ENCODE results near the gene BTC.
A peak's percentile ranks its signal among the peaks of the same experiment; 100 is the strongest.
"Not testable (repeated sequence)": the region's sequence is repeated elsewhere in the genome, so short reads cannot be mapped to it uniquely, and the experiment has no call there.

The BTC gene, protein sequence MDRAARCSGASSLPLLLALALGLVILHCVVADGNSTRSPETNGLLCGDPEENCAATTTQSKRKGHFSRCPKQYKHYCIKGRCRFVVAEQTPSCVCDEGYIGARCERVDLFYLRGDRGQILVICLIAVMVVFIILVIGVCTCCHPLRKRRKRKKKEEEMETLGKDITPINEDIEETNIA

GRCh38 chr4:74794382-74795010, at the start of gene BTC:
Gene BTC, minus strand, starts transcription at chr4:74794523. Its CDS starts 198 bp downstream, at chr4:74794325.
- peak; percentile 37 for DNase-seq

DNA sequence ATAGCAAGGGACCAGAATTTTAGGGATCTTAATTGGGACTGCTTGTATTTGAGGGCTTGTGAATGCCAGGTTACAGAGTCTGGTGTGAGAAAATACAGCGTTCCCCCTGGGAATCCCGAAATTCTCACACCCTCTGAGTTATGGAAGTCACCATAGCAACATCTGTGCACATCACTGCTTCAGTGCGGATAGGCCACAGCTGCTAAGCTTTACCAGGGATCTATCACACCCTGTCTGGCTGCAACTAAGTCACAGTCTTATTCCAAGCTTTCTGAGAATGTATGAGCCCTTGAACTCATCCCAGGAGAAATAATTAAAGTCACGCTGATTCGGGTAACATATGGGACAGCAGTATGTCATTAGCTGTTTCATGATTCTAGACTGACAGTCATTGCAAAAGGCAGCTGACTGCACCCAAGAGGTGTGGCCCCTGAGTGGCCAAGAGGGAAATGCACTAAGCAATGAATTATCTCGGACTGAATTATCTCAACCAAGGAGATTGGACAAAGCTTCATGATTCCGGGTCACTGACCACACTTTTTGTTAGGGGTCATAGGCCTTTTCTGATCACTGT, 46.7 kb upstream of the BTC start:
- DNase-seq, result no peak

DNA sequence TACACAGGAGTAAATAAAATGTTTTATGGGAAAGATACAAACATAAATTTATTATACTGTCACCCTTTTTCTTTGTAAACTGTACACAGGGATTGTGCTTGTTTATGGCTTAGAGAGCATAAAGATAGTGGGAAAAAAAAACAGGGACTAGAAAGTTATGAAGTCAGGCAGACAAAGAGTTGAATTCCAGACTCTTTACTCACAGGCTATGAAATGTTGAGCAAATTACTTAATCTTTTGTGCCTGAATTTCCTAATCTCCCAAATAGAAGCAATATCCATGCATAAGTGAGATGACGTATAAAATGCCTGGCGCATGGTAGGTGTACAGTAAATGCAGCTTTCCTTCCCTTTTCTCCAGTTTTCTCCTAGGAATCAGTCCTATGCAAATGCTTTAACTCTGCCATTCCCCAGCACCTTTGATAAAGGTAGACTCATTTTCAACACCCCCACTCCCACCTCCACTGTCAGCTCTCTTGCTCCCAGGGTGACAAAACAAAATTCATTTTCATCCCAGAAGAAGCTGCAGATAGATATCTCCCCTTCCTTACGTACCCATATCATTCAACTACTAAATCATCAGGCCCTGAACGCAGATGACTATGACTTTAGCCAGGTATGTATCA, 44.5 kb upstream of the BTC start:
- DNase-seq, result no peak

GRCh38 chr4:74830928-74831327, 36.6 kb upstream of the BTC start:
- no peak for DNase-seq

DNA sequence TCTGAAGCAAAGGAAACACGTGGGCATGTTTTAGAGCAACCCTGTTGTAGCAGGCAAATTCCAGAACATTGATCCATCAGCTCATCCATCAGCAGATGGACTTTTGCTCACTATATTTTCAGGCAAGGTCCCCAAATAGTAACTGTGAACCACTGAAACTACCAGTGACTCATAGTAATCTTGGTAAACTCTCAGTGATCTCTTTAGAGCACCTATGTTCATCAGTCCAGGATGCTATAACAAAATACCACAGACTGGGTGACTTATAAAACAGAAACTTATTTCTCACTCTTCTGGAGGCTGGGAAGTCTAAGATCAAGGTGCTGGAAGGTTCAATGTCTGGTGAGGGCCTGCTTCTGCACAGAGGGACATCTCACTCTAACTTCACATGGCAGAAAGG, 28.9 kb upstream of the BTC start:
- DNase-seq, result no peak

- DNase-seq, result no peak
These were observed 28.3 kb upstream of the BTC start for GRCh38 chr4:74822603-74823002.

GRCh38 chr4:74821541-74821940, 27.2 kb upstream of the BTC start:
- DNase-seq, result no peak

GRCh38 chr4:74814052-74814451, 19.7 kb upstream of the BTC start:
- DNase-seq, result no peak

DNA sequence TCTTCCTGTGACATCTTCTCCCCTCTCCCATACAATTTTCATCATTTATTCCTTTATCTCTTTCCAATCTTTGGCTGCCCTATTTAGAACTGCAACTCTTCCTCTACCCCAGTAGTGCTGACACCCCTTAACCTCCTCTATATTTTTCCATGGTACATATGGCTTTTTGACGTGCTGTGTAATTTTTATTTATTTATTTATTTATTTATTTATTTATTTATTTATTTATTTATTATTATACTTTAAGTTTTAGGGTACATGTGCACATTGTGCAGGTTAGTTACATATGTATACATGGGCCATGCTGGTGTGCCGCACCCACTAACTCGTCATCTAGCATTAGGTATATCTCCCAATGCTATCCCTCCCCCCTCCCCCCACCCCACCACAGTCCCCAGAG, 17.7 kb upstream of the BTC start:
- not testable (repeated sequence) for DNase-seq

- no peak for DNase-seq
These were observed 11.3 kb upstream of the BTC start for GRCh38 chr4:74805601-74806000.

GRCh38 chr4:74800310-74800709, 6.0 kb upstream of the BTC start:
- no peak for DNase-seq

DNA sequence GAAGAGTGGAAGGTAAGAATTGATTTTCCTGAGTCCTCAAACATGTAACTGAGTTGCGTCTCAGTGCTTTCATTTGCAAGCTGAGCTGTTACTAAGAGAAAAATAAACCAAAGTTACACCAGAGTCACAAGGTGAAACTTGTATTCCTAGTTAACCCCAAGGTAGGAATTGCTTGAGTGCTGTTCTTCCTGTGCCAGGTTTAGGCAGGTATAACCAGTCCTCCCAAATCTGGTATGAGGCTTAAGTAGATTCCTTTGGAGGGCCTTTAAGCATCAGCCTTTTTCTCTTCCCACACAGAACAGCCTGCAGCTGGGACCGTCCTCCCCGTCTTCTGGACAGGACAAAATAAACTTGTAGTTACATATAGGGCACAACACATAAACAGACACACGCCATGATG, 2.3 kb upstream of the BTC start:
- no peak for DNase-seq

DNA sequence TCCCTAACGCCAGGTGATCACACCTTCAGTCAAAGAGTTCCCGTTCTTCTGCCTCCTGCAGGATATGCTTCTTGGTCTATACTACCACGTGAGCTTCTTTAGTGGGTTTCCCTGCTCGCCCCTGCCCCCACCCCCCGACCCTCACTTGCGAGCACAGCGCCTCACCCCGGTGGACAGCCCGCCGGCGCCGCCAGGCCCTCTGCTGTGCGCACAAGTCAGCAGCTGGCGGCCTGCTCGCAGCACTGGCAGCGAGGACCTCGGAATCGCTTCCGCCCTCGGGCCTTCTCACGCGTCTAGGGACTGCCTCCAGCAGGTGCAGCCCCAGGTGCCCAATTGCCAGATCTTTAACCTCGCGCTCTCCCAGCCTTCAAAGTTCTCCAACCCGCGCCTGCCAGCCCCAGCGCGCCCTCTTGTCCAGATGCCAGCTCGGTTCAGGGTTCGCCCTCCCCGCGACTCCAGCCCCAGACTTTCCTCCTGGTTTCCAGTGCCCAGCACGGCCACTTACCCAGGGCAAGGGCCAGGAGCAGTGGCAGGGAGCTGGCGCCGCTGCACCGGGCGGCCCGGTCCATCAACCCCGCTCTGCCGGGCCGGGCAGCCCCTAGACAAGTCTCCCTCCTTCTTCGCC, 454 bp downstream of the BTC start:
- peak; percentile 88 for DNase-seq

GRCh38 chr4:74790652-74791051, 3.7 kb downstream of the BTC start:
- no peak for DNase-seq

DNA sequence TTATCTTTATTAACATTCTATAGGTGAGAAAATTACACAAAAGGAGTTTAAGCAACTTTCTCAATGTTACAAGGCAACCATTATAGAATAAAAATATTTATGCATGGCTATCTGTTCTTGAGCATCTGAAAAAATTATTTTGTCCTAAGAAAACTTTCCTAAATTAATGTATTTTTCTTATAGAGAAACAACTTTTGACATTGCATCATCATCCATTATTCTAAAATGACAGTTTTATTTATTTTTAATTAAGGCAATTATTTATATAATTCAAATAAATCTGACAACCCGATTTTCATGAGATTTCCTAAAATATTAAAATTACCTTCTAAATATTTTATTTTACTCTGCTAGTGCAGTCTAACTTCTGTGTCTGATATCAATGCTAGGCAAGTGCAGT, 4.8 kb downstream of the BTC start:
- no peak for DNase-seq

DNA sequence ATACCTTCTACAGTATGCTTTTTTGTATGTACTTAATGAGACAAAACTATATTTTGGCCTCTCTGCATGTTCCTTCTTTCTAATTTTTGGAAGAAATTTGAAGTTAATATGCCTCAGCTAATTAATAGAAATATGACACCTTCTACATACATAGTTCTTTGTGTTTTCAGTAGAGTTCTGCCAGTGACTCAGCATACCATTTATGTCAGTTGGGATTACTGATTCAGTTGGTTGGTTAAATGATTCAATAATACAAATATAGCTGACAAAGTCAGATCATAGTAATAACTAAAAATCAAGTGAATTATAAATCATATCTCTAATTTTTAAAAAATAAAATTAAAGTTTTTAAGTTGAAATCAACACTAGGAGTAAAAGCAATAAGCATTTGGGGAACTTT, 16.8 kb downstream of the BTC start:
- DNase-seq, result no peak

- no peak for DNase-seq
These were observed 21.5 kb downstream of the BTC start for GRCh38 chr4:74772783-74773182.

- no peak for DNase-seq
These were observed 22.2 kb downstream of the BTC start for GRCh38 chr4:74772106-74772505.

GRCh38 chr4:74770226-74770910, 24.0 kb downstream of the BTC start:
- no peak for DNase-seq

DNA sequence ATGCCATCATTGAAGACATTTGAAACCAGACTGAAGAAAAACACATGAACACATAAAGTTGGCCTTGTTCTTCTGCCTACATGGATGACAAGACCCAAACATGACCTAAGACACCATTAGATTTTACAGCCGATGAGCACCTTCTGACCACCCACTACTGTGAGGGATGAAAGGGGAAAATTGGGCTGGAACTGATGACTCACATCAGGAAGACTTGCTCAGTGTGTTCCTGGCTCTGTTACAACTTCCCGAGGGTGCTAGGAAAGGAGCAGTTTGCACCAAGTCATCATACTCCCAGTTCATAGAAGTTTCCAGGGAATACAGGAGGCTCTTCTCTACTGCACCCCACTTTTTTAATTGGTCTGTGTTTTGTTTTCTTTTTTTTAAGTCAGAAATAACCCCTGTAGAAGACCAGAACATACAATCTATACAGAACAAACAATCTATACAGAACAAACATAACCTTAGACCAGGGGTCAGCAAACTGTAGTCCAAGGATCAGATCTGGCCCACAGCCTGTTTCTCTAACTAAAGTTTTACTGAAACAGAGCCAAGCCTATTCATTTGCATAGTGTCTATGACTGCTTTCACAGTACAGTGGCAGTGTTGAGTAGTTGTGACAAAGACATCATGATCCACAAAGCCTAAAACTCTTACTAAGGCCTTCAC, 25.3 kb downstream of the BTC start:
- no peak for DNase-seq

GRCh38 chr4:74764119-74764518, 30.2 kb downstream of the BTC start:
- no peak for DNase-seq

GRCh38 chr4:74758551-74759145, 35.7 kb downstream of the BTC start:
- DNase-seq, result no peak

All from DMS79 treated with DMSO at 0.1 percent for 48 hours (cell line).